ENCODE results near the gene TUBB2B.

DNA sequence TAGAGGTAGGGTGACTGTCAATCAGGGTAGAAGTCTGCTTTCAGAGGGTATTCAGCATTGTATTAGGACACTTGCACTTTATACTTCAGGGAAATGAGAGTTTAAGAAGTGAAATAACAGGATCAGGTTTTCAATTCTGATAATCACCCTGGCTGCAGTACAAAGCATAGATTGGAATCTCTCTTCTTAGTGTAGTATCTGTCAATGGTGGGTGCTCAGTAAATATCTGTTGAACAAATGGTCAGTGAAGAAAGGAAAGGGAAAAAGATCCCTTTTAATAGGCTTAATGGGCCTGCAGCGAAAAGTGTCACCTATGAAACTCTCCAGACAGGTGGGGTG is 18.7 kb downstream of the TUBB2B start:
- TF ChIP-seq ZNF274 (IDR thresholded peaks at IDR 0.05; ENCODE audit: low read depth, low read length): no peak
- TF ChIP-seq YY1 (IDR thresholded peaks at IDR 0.05; ENCODE audit: insufficient read depth, insufficient read length): no peak

All from NT2/D1 (cell line).